C4-2B (cell line): Measurements from ENCODE around the gene MYO6.

ENCODE experiments used
- H3K27ac ChIP-seq: fragments of 450-650 bp; 2 replicates; pipeline ENCODE4 v1.5.1; 2017
- CTCF ChIP-seq: fragments of 450-650 bp; conservative IDR thresholded peaks from 2 replicates; pipeline ENCODE4 v1.5.1; 2017; ENCODE audit warnings: mild to moderate bottlenecking
- ZFX ChIP-seq: fragments of 450-650 bp; IDR thresholded peaks from 2 replicates; pipeline ENCODE4 v1.6.1; 2017

Gene MYO6

GRCh38 chr6:75906871-75907270 lies 157.8 kb downstream of the MYO6 start:
- TF ChIP-seq CTCF (no peak), ZFX (no peak)
- no peak overlapping the region for H3K27ac ChIP-seq

GRCh38 chr6:75907444-75907843 lies 158.4 kb downstream of the MYO6 start:
- TF ChIP-seq CTCF (no peak), ZFX (no peak)
- H3K27ac ChIP-seq = no peak overlapping the region

- TF ChIP-seq CTCF (no peak), ZFX (no peak)
- H3K27ac ChIP-seq = no peak overlapping the region
These were observed 164.0 kb downstream of the MYO6 start for GRCh38 chr6:75913040-75913439.

GRCh38 chr6:75922226-75922625 lies 173.2 kb downstream of the MYO6 start:
- no peak overlapping the region for H3K27ac ChIP-seq
- TF ChIP-seq CTCF = no peak
- TF ChIP-seq ZFX = no peak

GRCh38 chr6:75926293-75927168 lies 177.5 kb downstream of the MYO6 start:
- H3K27ac ChIP-seq = no peak overlapping the region
- no peak for TF ChIP-seq ZFX
- TF ChIP-seq CTCF = no peak

GRCh38 chr6:75931011-75931680 lies 182.1 kb downstream of the MYO6 start:
- TF ChIP-seq CTCF (no peak), ZFX (no peak)
- no peak overlapping the region for H3K27ac ChIP-seq

- no peak overlapping the region for H3K27ac ChIP-seq
- no peak for TF ChIP-seq ZFX
- TF ChIP-seq CTCF = peak; percentile 75
These were observed 183.0 kb downstream of the MYO6 start for GRCh38 chr6:75932067-75932466.
